Activated naive CD4-positive, alpha-beta T cell treated with anti-CD3 and anti-CD28 coated beads for 36 hours (primary cell): Measurements from ENCODE around the gene STOM. TPM values are rescaled to one million over a fixed set of nuclear protein-coding genes. Genes with fewer than 3 reads are reported as not detected.
"Not testable (repeated sequence)": the region's sequence is repeated elsewhere in the genome, so short reads cannot be mapped to it uniquely, and the experiment has no call there.

Experiments
- CTCF ChIA-PET: fragments of 350-600 bp; sonication (Branson Sonifier 250); formaldehyde crosslinking; loops from one replicate; lab custom pipeline; 2021; ENCODE audit warnings: antibody characterized with exemption; lab: Charles Lee
- DNase-seq: peaks from one replicate; pipeline ENCODE4 v3.0.0-alpha.2; 2020
- H3K27ac Mint-ChIP-seq: one replicate; pipeline ENCODE4 v1.8.0; 2021; ENCODE audit warnings: mild to moderate bottlenecking, mixed read lengths
- H3K27me3 Mint-ChIP-seq: one replicate; pipeline ENCODE4 v1.8.0; 2021; ENCODE audit warnings: low read depth, mixed read lengths
- H3K36me3 Mint-ChIP-seq: one replicate; pipeline ENCODE4 v1.8.0; 2021; ENCODE audit warnings: low read depth, mixed read lengths
- H3K4me1 Mint-ChIP-seq: one replicate; pipeline ENCODE4 v1.8.0; 2021; ENCODE audit warnings: low read depth, mixed read lengths
- H3K4me3 Mint-ChIP-seq: one replicate; pipeline ENCODE4 v1.8.0; 2021; ENCODE audit warnings: mild to moderate bottlenecking, moderate library complexity, mixed read lengths
- H3K9me3 Mint-ChIP-seq: one replicate; pipeline ENCODE4 v1.8.0; 2021; ENCODE audit warnings: mixed read lengths
- intact Hi-C: fragments of 100-400 bp; cut with micrococcal nuclease; formaldehyde crosslinking; loops from one replicate; pipeline ENCODE4 v1.15.1; 2023
- total RNA-seq, 2 experiments: library from RNA; stranded (reverse); gene quantifications; one replicate each; pipeline ENCODE4 v1.2.3, GENCODE V29; 2021

Gene STOM
- total RNA-seq, 2 experiments from 2014 or later: 34.0 to 37.7 TPM

GRCh38 chr9:121294866-121295661 is 75.0 kb downstream of the STOM start:
- H3K27me3 Mint-ChIP-seq: peaks cover 6% of the 10 kb centered on the region
- intact Hi-C loops: loop anchor here (5.0 kb wide), 1 partner anchor 83 kb away; no protein-coding TSS in a partner anchor
- no peak for DNase-seq
- no peak overlapping the region for H3K27ac Mint-ChIP-seq
- H3K36me3 Mint-ChIP-seq: no peaks in the 10 kb centered on the region
- no peak overlapping the region for H3K4me3 Mint-ChIP-seq
- H3K4me1 Mint-ChIP-seq: peaks cover 8% of the 10 kb centered on the region
- H3K9me3 Mint-ChIP-seq: no peaks in the 10 kb centered on the region
- CTCF ChIA-PET: interaction anchor here (1.0 to 1.7 kb wide), 2 partner anchors 82 to 313 kb away, joined by 3 to 6 read pairs; no protein-coding TSS in a partner anchor

DNA sequence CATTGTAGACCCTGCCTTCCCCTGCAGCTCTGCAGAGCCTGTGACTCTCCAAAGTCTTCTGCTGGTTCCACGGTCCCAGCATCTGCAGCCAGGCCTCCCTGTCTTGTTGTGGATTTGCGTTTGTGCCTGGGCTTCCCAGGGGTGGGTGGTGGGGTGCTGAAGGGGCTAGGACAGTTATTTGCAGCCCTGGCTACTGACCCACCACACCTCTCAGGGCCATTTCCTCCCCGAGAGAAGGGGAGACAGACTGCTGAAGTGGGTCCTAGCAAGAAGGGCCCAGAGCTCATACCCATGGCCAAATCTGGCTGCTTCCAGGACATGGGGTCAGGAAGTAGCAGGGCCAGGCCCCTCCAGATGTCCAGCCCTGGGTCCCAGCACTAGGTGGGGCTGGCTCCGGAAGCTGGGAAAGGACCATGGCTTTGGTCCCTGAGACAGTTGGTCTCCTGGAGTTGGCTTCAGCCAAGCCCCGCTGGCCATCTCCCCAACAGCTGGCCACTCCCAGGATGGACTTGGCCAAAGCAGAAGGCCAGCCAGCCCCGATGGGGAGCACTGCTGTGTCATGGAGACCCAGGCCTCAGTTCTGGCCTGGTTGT is 75.8 kb downstream of the STOM start:
- intact Hi-C loops: no loop called here
- no peak for DNase-seq
- Mint-ChIP-seq H3K27me3 (peaks cover 5% of the 10 kb centered on the region), H3K27ac (no peak overlapping the region), H3K36me3 (no peaks in the 10 kb centered on the region), H3K4me1 (peaks cover 5% of the 10 kb centered on the region), H3K9me3 (no peaks in the 10 kb centered on the region), H3K4me3 (no peak overlapping the region)
- CTCF ChIA-PET: interaction anchor here (1.0 to 1.7 kb wide), 2 partner anchors 81 to 313 kb away, joined by 3 to 6 read pairs; no protein-coding TSS in a partner anchor

DNA sequence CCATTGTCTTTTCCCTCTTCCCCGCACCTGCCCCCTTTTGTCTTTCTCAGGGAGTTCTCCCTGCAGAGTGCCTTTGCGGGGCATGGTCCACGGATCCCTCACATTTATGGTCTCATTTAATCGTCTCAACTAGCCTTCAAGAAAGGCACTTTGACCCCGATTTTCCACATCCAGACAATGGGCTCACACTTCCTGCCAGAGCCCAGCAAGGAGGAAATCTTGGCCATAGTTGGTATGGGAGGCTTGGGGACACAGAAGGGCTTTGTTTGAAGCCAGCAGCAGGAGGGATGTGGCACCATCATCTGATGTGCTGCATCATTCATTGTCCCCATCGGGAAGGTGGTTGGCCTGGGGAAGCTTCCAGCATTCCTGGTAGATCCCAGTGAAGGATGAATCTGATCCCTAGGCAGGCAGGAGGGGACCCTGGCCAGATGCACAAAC is 77.2 kb downstream of the STOM start:
- Mint-ChIP-seq H3K27me3 (no peaks in the 10 kb centered on the region), H3K4me1 (no peaks in the 10 kb centered on the region), H3K27ac (no peak overlapping the region), H3K9me3 (no peaks in the 10 kb centered on the region), H3K36me3 (no peaks in the 10 kb centered on the region), H3K4me3 (no peak overlapping the region)
- no peak for DNase-seq
- CTCF ChIA-PET: no interaction called here
- intact Hi-C loops: no loop called here

GRCh38 chr9:121292051-121292450 is 78.0 kb downstream of the STOM start:
- H3K4me3 Mint-ChIP-seq: no peak overlapping the region

GRCh38 chr9:121291536-121291935 is 78.5 kb downstream of the STOM start:
- H3K36me3 Mint-ChIP-seq, H3K27me3 Mint-ChIP-seq, H3K4me3 Mint-ChIP-seq, DNase-seq, H3K27ac Mint-ChIP-seq, H3K4me1 Mint-ChIP-seq, H3K9me3 Mint-ChIP-seq, intact Hi-C loops: not testable (repeated sequence)
- CTCF ChIA-PET: interaction anchor here (0.8 kb wide), 1 partner anchor 79 kb away, joined by 3 read pairs; no protein-coding TSS in a partner anchor

More at GRCh38 chr9:121292051-121292450, 78.0 kb downstream of the STOM start:
- no peaks in the 10 kb centered on the region for H3K4me1 Mint-ChIP-seq
- CTCF ChIA-PET: interaction anchor here (0.6 to 0.8 kb wide), 2 partner anchors 27 to 79 kb away, joined by 3 to 5 read pairs; no protein-coding TSS in a partner anchor
- intact Hi-C loops: no loop called here
- H3K36me3 Mint-ChIP-seq: no peaks in the 10 kb centered on the region
- no peaks in the 10 kb centered on the region for H3K27me3 Mint-ChIP-seq
- no peak for DNase-seq
- no peak overlapping the region for H3K27ac Mint-ChIP-seq
- no peaks in the 10 kb centered on the region for H3K9me3 Mint-ChIP-seq

DNA sequence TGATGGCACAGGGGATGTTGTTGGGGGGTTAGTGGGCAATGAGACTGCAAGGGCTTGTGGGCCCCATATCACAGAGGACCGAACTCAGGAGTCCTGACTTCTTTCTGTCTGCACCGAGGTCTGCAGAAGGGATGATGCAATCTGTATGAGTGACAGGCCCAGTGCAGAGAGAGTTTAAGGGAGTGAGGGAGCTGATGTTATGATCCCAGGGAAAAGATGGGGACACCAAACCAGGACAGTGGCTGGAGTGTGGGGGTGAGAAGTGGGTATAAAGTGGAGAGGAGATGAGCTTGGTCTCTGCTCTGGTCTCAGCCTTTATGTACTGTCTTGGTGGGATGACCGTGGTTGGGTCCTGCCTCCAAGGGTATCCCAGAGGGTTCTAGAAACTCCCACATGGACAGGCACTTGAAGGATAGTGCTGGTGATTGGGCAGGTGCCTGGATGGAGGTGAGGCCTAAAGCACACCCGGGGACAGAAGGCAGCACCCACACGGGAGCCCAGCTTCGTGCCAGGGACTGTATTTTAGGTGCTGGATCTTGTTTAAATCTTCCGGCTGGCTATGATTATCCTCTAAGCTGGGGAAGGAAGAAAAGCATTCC is 80.2 kb downstream of the STOM start:
- no peak overlapping the region for H3K4me3 Mint-ChIP-seq
- CTCF ChIA-PET: interaction anchor here (1.2 to 4.3 kb wide), 3 partner anchors 9 to 30 kb away, joined by 5 to 23 read pairs (median 10); no protein-coding TSS in a partner anchor
- no peaks in the 10 kb centered on the region for H3K27me3 Mint-ChIP-seq
- H3K4me1 Mint-ChIP-seq: peaks cover 12% of the 10 kb centered on the region
- intact Hi-C loops: no loop called here
- no peak for DNase-seq
- no peaks in the 10 kb centered on the region for H3K36me3 Mint-ChIP-seq
- no peaks in the 10 kb centered on the region for H3K9me3 Mint-ChIP-seq
- H3K27ac Mint-ChIP-seq: peak overlapping the region; percentile 20

GRCh38 chr9:121289026-121289771 is 80.9 kb downstream of the STOM start:
- no peaks in the 10 kb centered on the region for H3K36me3 Mint-ChIP-seq
- no peaks in the 10 kb centered on the region for H3K9me3 Mint-ChIP-seq
- CTCF ChIA-PET: interaction anchor here (0.7 to 4.3 kb wide), 4 partner anchors 9 to 115 kb away, joined by 3 to 23 read pairs (median 8); no protein-coding TSS in a partner anchor
- no peak overlapping the region for H3K27ac Mint-ChIP-seq
- H3K4me3 Mint-ChIP-seq: no peak overlapping the region
- peaks cover 12% of the 10 kb centered on the region for H3K4me1 Mint-ChIP-seq
- no peak for DNase-seq
- intact Hi-C loops: no loop called here
- H3K27me3 Mint-ChIP-seq: no peaks in the 10 kb centered on the region

Other genes with a start within 250 kb of the STOM start
- 10 to 100 TPM; 61.1 to 64.2 TPM for gene RAB14, start 168.4 kb downstream of the STOM start, total RNA-seq
- 1 to 10 TPM; 1.1 to 1.2 TPM for gene GSN, start 102.1 kb downstream of the STOM start, total RNA-seq
- not detected for gene GGTA1, start 129.6 kb upstream of the STOM start, total RNA-seq